ENCODE results near the gene NTM.

NTM gene

DNA sequence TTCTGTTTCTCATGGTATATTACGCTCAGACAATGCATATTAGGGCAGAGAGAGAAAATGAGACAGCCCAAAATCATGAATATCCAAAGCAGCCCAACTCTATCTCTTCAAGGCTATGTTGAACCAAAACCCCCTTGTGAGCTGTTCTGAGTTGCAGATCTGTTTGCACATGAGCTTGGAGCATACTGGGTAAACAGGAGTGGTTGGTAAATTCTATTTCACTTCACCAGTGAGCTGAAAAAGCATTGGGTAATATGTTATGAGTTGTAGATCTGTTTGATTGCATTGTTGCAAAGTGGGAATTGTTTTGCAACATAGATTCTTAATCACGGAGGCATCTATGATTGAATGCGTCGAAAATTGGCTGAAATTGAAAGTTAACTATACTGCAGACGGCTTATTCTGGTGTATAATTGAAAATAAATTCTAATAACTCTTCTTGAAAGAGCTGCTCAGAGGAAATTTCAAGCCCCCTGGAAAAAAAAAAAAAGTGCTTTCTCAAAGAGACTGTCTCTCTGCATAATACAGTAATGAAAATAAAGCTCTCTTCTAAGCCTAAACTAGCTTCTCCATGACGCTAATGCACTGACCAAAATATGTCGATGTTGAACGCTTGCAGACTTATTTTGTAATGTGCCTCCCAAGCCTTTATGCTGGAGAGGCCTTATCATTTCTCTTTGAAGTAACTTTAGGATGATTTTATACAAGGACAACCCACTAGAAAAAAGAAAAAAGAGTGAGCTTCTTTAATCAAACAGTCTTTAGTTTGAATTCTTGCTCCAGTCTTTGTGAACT lies 263.7 kb downstream of the NTM start:
- no peak overlapping the region for H3K27ac ChIP-seq
- TF ChIP-seq ZFX (IDR thresholded peaks at IDR 0.05), result no peak
- TF ChIP-seq, protein P1, sequence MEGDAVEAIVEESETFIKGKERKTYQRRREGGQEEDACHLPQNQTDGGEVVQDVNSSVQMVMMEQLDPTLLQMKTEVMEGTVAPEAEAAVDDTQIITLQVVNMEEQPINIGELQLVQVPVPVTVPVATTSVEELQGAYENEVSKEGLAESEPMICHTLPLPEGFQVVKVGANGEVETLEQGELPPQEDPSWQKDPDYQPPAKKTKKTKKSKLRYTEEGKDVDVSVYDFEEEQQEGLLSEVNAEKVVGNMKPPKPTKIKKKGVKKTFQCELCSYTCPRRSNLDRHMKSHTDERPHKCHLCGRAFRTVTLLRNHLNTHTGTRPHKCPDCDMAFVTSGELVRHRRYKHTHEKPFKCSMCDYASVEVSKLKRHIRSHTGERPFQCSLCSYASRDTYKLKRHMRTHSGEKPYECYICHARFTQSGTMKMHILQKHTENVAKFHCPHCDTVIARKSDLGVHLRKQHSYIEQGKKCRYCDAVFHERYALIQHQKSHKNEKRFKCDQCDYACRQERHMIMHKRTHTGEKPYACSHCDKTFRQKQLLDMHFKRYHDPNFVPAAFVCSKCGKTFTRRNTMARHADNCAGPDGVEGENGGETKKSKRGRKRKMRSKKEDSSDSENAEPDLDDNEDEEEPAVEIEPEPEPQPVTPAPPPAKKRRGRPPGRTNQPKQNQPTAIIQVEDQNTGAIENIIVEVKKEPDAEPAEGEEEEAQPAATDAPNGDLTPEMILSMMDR (conservative IDR thresholded peaks at IDR 0.05), result no peak

DNA sequence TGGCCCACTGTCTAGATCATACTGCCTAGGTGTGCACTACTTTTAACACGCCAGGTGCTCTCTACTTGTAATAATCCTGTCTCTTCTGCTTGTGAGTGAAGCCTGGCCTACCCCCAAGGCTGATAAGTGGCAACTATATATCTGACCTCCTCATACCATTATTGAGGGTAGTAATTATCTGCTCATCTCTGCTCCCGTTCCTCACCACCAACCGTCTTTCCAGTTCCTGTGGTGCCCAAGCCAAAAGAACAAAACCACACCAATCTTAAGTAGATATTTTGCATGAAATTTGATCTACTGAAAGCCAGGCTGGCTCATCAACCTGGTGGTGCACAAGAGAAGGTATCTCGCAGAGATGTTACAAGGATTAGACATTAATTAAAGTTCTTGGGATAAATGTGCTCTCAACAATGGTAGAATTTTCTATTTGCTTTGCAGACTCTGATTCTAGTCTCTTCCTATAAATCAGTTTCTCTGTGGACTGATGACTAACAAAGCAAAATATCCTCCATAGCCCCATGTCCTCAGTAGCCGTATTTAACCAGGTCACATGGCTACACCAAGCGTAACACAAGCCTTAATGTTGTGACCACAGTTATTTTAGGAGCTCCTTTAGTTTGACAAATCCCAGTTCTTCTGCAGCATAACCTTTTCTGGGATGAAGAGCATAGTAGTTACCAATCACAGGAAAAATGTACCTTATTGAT lies 267.2 kb downstream of the NTM start:
- no peak overlapping the region for H3K27ac ChIP-seq
- no peak for TF ChIP-seq ZFX (IDR thresholded peaks at IDR 0.05)
- TF ChIP-seq, protein P1 (conservative IDR thresholded peaks at IDR 0.05), result no peak

DNA sequence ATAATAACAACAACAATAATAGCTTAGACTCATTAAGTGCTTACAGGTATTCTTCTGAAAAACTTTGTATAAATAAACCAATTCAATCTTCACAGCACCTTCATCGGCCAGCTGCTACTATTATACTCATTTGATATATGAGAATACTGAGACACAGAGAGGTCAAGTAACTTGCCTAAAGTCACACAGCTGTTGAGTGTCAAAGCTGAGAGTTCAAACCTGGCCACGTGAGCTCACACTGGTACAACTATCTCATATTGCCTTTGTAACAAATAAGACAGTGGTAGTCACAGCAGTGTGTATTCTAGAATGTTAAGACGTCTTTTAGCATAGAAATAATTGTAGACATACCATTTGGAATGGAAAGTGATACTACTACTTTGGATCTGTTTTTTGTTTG lies 268.5 kb downstream of the NTM start:
- no peak for TF ChIP-seq ZFX (IDR thresholded peaks at IDR 0.05)
- TF ChIP-seq, protein P1 (conservative IDR thresholded peaks at IDR 0.05), result no peak
- no peak overlapping the region for H3K27ac ChIP-seq

DNA sequence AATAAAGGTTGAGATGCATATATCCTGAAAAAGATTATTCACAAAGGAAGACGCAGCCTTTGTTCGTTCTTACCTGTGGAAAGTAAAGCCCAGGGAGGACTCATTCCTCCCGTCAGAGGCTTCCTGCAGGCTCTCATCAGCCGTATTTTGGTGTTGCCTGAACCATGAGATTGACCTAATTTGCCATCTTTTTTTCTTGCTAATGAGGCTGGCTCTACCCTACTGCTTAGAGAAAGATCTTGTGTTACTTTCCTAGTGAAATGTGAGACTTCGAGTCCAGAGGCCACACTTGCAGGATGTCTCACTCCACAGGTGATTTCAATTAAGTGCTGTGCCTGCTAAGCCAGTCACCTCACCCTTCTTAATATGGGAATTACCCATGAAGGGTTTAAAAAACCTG lies 269.9 kb downstream of the NTM start:
- TF ChIP-seq ZFX (IDR thresholded peaks at IDR 0.05), result no peak
- TF ChIP-seq, protein P1 (conservative IDR thresholded peaks at IDR 0.05), result no peak
- no peak overlapping the region for H3K27ac ChIP-seq

DNA sequence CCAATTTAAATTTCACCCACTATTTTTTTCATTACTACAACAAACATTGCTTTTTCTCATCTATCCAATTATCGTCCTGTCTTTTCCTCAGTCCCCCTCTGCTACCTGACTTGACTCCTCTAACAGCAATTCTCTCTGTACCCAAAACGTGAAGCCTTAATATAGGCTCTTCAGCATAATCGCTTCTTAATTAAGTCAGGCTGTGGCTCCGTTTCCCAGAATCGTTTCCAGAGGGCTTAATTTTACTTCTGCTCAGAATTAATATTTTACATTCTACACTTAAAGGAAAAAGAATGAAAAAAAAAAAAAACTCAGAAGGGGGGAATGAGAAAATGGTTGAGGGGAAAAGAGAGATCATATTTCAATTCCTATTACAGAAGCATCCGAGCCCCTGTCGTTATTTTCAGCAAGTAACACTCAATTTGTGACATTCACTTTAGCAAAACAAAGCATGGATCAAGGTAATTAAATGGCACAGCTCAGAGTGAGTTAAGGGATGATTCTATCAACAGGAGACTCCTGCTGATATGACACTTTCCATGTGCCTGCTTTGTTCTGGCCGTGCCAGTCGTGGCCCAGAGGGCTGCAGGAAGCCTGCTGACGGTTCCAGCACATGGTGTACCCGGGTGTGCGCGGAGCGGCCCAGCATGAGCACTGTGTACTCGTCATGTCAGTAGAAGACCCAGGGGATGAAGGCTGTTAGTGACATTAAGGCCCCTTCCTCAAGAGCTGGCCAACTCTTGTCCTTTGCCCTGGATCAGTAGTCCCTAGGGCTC lies 272.5 kb downstream of the NTM start:
- no peak overlapping the region for H3K27ac ChIP-seq
- TF ChIP-seq ZFX (IDR thresholded peaks at IDR 0.05), result no peak
- TF ChIP-seq, protein P1 (conservative IDR thresholded peaks at IDR 0.05), result no peak

DNA sequence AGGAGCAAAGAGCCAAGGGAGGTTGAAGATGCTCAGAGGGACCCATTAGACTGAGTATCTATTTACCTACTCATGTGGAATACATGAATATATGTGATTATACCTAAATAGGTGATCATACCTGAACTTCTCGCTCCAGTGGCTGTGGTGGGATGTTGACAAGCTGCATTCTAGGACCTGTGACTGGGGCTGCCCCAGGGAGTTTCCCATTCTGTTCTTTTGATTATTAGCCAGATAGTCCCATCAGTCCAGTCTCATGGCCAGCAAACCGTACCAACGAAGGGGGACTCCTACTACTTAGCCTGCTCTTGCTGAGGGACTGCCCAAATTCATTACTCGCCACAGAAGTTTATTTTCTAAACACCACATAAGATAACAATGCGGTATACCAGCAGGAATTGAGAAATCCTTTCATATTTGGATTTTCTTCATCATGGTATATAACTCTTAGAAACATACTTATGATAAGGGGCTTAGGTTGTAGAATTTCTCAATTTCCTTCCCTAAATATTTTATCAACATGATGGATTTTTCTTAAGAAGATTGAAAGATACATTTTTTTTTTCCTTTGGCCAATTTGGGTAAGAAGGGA lies 273.9 kb downstream of the NTM start:
- H3K27ac ChIP-seq, result no peak overlapping the region
- TF ChIP-seq, protein P1 (conservative IDR thresholded peaks at IDR 0.05), result no peak
- no peak for TF ChIP-seq ZFX (IDR thresholded peaks at IDR 0.05)

Measured in C4-2B (cell line).